GM12801 (cell line): ENCODE results near the gene SOHLH2.

Experiments used
- TF ChIP-seq, protein P1 (sequence below): IDR thresholded peaks from one replicate; pipeline ENCODE4 v1.5.1; 2011; ENCODE audit warnings: control low read depth; ENCODE audit not compliant: insufficient read length; ENCODE audit errors: extremely low read depth

The SOHLH2 gene

GRCh38 chr13:36125841-36126240 is 88.5 kb downstream of the SOHLH2 start:
- TF ChIP-seq, protein P1, sequence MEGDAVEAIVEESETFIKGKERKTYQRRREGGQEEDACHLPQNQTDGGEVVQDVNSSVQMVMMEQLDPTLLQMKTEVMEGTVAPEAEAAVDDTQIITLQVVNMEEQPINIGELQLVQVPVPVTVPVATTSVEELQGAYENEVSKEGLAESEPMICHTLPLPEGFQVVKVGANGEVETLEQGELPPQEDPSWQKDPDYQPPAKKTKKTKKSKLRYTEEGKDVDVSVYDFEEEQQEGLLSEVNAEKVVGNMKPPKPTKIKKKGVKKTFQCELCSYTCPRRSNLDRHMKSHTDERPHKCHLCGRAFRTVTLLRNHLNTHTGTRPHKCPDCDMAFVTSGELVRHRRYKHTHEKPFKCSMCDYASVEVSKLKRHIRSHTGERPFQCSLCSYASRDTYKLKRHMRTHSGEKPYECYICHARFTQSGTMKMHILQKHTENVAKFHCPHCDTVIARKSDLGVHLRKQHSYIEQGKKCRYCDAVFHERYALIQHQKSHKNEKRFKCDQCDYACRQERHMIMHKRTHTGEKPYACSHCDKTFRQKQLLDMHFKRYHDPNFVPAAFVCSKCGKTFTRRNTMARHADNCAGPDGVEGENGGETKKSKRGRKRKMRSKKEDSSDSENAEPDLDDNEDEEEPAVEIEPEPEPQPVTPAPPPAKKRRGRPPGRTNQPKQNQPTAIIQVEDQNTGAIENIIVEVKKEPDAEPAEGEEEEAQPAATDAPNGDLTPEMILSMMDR: no peak

DNA sequence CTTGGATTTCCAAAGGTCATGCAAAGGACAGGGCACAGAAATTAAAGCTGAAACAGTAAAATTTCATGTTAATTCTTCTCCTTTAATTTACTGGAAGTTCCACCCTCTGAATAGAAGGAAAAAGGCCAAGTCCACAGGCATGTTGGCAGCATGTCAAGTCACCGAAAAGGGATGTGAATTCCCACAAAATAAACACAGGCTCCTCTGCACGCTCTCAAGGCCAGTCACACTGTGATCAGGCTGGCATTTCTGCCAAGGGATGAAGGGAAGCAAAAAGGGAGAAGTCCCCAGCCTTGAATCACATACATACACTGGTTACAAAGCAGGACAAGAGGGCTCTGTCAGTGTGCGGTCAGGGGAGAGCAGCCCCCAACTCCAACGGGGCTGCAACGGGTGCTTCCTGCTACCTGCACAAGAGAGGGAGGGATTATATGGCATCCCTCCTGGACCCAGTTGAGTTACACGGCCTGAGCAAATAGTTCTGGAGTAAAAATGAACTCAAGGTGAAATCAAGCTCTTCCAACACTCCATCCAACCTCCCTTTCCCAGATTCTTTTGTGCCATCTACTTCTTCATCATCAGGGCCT is 90.0 kb downstream of the SOHLH2 start:
- TF ChIP-seq, protein P1: no peak
